ENCODE results near the gene CISTR.

The CISTR gene

GRCh38 chr12:53747095-53747494, 4.7 kb downstream of the CISTR start:
- no peak overlapping the region for H3K4me3 ChIP-seq (ENCODE audit: low read depth in 1 of 5, low read length in 5 of 5)
- H3K9ac ChIP-seq (ENCODE audit: low read length in 5 of 5): no peak overlapping the region
- peaks cover 0 to 21% (median 20%) of the 10 kb centered on the region in 5 donors for H3K4me1 ChIP-seq (ENCODE audit: control insufficient read depth in 5 of 5, insufficient read depth in 5 of 5, low read length in 5 of 5)
- H3K36me3 ChIP-seq (ENCODE audit: control insufficient read depth in 5 of 5, insufficient read depth in 5 of 5, low read length in 5 of 5): no peaks in the 10 kb centered on the region
- H3K27me3 ChIP-seq (ENCODE audit: control insufficient read depth in 5 of 5, insufficient read depth in 4 of 5, low read length in 5 of 5): peaks cover 34 to 66% (median 51%) of the 10 kb centered on the region in 5 donors
- no peak overlapping the region for H3K27ac ChIP-seq (ENCODE audit: low read depth, low read length)
- H3K9me3 ChIP-seq (ENCODE audit: control insufficient read depth in 5 of 5, low read length in 5 of 5): no peaks in the 10 kb centered on the region

- H3K4me3 ChIP-seq (ENCODE audit: low read depth in 1 of 5, low read length in 5 of 5): no peak overlapping the region
- H3K9me3 ChIP-seq (ENCODE audit: control insufficient read depth in 5 of 5, low read length in 5 of 5): no peaks in the 10 kb centered on the region
- H3K9ac ChIP-seq (ENCODE audit: low read length in 5 of 5): no peak overlapping the region
- H3K4me1 ChIP-seq (ENCODE audit: control insufficient read depth in 5 of 5, insufficient read depth in 5 of 5, low read length in 5 of 5): peaks cover 0 to 17% (median 16%) of the 10 kb centered on the region in 5 donors
- peaks cover 33 to 63% (median 49%) of the 10 kb centered on the region in 5 donors for H3K27me3 ChIP-seq (ENCODE audit: control insufficient read depth in 5 of 5, insufficient read depth in 4 of 5, low read length in 5 of 5)
- H3K36me3 ChIP-seq (ENCODE audit: control insufficient read depth in 5 of 5, insufficient read depth in 5 of 5, low read length in 5 of 5): no peaks in the 10 kb centered on the region
- H3K27ac ChIP-seq (ENCODE audit: low read depth, low read length): no peak overlapping the region
Observed at GRCh38 chr12:53746592-53747092, 5.1 kb downstream of the CISTR start.

GRCh38 chr12:53744751-53745150, 7.0 kb downstream of the CISTR start:
- Histone ChIP-seq H3K27me3 (ENCODE audit: control insufficient read depth in 5 of 5, insufficient read depth in 4 of 5, low read length in 5 of 5) (peaks cover 29 to 59% (median 50%) of the 10 kb centered on the region in 5 donors), H3K4me3 (ENCODE audit: low read depth in 1 of 5, low read length in 5 of 5) (no peak overlapping the region), H3K9ac (ENCODE audit: low read length in 5 of 5) (no peak overlapping the region), H3K4me1 (ENCODE audit: control insufficient read depth in 5 of 5, insufficient read depth in 5 of 5, low read length in 5 of 5) (peaks cover 0 to 9% (median 7%) of the 10 kb centered on the region in 5 donors), H3K9me3 (ENCODE audit: control insufficient read depth in 5 of 5, low read length in 5 of 5) (no peaks in the 10 kb centered on the region), H3K36me3 (ENCODE audit: control insufficient read depth in 5 of 5, insufficient read depth in 5 of 5, low read length in 5 of 5) (no peaks in the 10 kb centered on the region), H3K27ac (ENCODE audit: low read depth, low read length) (no peak overlapping the region)

- Histone ChIP-seq H3K4me3 (ENCODE audit: low read depth in 1 of 5, low read length in 5 of 5) (no peak overlapping the region), H3K9me3 (ENCODE audit: control insufficient read depth in 5 of 5, low read length in 5 of 5) (no peaks in the 10 kb centered on the region), H3K4me1 (ENCODE audit: control insufficient read depth in 5 of 5, insufficient read depth in 5 of 5, low read length in 5 of 5) (peaks cover 0 to 15% (median 13%) of the 10 kb centered on the region in 5 donors), H3K36me3 (ENCODE audit: control insufficient read depth in 5 of 5, insufficient read depth in 5 of 5, low read length in 5 of 5) (no peaks in the 10 kb centered on the region), H3K27ac (ENCODE audit: low read depth, low read length) (no peak overlapping the region), H3K9ac (ENCODE audit: low read length in 5 of 5) (no peak overlapping the region), H3K27me3 (ENCODE audit: control insufficient read depth in 5 of 5, insufficient read depth in 4 of 5, low read length in 5 of 5) (peaks cover 29 to 61% (median 54%) of the 10 kb centered on the region in 5 donors)
Observed at GRCh38 chr12:53744130-53744441, 7.7 kb downstream of the CISTR start.

- H3K27me3 ChIP-seq (ENCODE audit: control insufficient read depth in 5 of 5, insufficient read depth in 4 of 5, low read length in 5 of 5): peaks cover 28 to 61% (median 56%) of the 10 kb centered on the region in 5 donors
- no peaks in the 10 kb centered on the region for H3K36me3 ChIP-seq (ENCODE audit: control insufficient read depth in 5 of 5, insufficient read depth in 5 of 5, low read length in 5 of 5)
- H3K9ac ChIP-seq (ENCODE audit: low read length in 5 of 5): no peak overlapping the region
- peaks cover 0 to 20% (median 17%) of the 10 kb centered on the region in 5 donors for H3K4me1 ChIP-seq (ENCODE audit: control insufficient read depth in 5 of 5, insufficient read depth in 5 of 5, low read length in 5 of 5)
- no peak overlapping the region for H3K27ac ChIP-seq (ENCODE audit: low read depth, low read length)
- peak overlapping the region in 1 of 5 donors; percentile 22 for H3K4me3 ChIP-seq (ENCODE audit: low read depth in 1 of 5, low read length in 5 of 5)
- H3K9me3 ChIP-seq (ENCODE audit: control insufficient read depth in 5 of 5, low read length in 5 of 5): no peaks in the 10 kb centered on the region
Observed at GRCh38 chr12:53743266-53744129, 8.3 kb downstream of the CISTR start.

GRCh38 chr12:53740130-53740491, 11.7 kb downstream of the CISTR start:
- peaks cover 37 to 74% (median 71%) of the 10 kb centered on the region in 5 donors for H3K27me3 ChIP-seq (ENCODE audit: control insufficient read depth in 5 of 5, insufficient read depth in 4 of 5, low read length in 5 of 5)
- H3K27ac ChIP-seq (ENCODE audit: low read depth, low read length): no peak overlapping the region
- peak overlapping the region in 1 of 5 donors; percentile 17 for H3K4me3 ChIP-seq (ENCODE audit: low read depth in 1 of 5, low read length in 5 of 5)

GRCh38 chr12:53739214-53740129, 12.3 kb downstream of the CISTR start:
- peaks cover 37 to 73% (median 71%) of the 10 kb centered on the region in 5 donors for H3K27me3 ChIP-seq (ENCODE audit: control insufficient read depth in 5 of 5, insufficient read depth in 4 of 5, low read length in 5 of 5)
- H3K27ac ChIP-seq (ENCODE audit: low read depth, low read length): no peak overlapping the region
- H3K9me3 ChIP-seq (ENCODE audit: control insufficient read depth in 5 of 5, low read length in 5 of 5): no peaks in the 10 kb centered on the region
- peak overlapping the region in 3 of 5 donors; percentile 28 to 51 (median 30) for H3K4me3 ChIP-seq (ENCODE audit: low read depth in 1 of 5, low read length in 5 of 5)
- H3K4me1 ChIP-seq (ENCODE audit: control insufficient read depth in 5 of 5, insufficient read depth in 5 of 5, low read length in 5 of 5): peaks cover 0 to 21% (median 18%) of the 10 kb centered on the region in 5 donors
- no peaks in the 10 kb centered on the region for H3K36me3 ChIP-seq (ENCODE audit: control insufficient read depth in 5 of 5, insufficient read depth in 5 of 5, low read length in 5 of 5)
- H3K9ac ChIP-seq (ENCODE audit: low read length in 5 of 5): no peak overlapping the region

More at GRCh38 chr12:53740130-53740491, 11.7 kb downstream of the CISTR start:
- Histone ChIP-seq H3K4me1 (ENCODE audit: control insufficient read depth in 5 of 5, insufficient read depth in 5 of 5, low read length in 5 of 5) (peaks cover 0 to 21% (median 18%) of the 10 kb centered on the region in 5 donors), H3K9ac (ENCODE audit: low read length in 5 of 5) (no peak overlapping the region), H3K9me3 (ENCODE audit: control insufficient read depth in 5 of 5, low read length in 5 of 5) (no peaks in the 10 kb centered on the region), H3K36me3 (ENCODE audit: control insufficient read depth in 5 of 5, insufficient read depth in 5 of 5, low read length in 5 of 5) (no peaks in the 10 kb centered on the region)

GRCh38 chr12:53738406-53739213, 13.2 kb downstream of the CISTR start:
- Histone ChIP-seq H3K36me3 (ENCODE audit: control insufficient read depth in 5 of 5, insufficient read depth in 5 of 5, low read length in 5 of 5) (no peaks in the 10 kb centered on the region), H3K9me3 (ENCODE audit: control insufficient read depth in 5 of 5, low read length in 5 of 5) (no peaks in the 10 kb centered on the region), H3K4me1 (ENCODE audit: control insufficient read depth in 5 of 5, insufficient read depth in 5 of 5, low read length in 5 of 5) (peaks cover 0 to 21% (median 18%) of the 10 kb centered on the region in 5 donors), H3K9ac (ENCODE audit: low read length in 5 of 5) (no peak overlapping the region), H3K27me3 (ENCODE audit: control insufficient read depth in 5 of 5, insufficient read depth in 4 of 5, low read length in 5 of 5) (peaks cover 37 to 71% (median 66%) of the 10 kb centered on the region in 5 donors), H3K4me3 (ENCODE audit: low read depth in 1 of 5, low read length in 5 of 5) (no peak overlapping the region), H3K27ac (ENCODE audit: low read depth, low read length) (no peak overlapping the region)

- Histone ChIP-seq H3K27me3 (ENCODE audit: control insufficient read depth in 5 of 5, insufficient read depth in 4 of 5, low read length in 5 of 5) (peaks cover 37 to 67% (median 62%) of the 10 kb centered on the region in 5 donors), H3K36me3 (ENCODE audit: control insufficient read depth in 5 of 5, insufficient read depth in 5 of 5, low read length in 5 of 5) (no peaks in the 10 kb centered on the region), H3K4me3 (ENCODE audit: low read depth in 1 of 5, low read length in 5 of 5) (no peak overlapping the region), H3K4me1 (ENCODE audit: control insufficient read depth in 5 of 5, insufficient read depth in 5 of 5, low read length in 5 of 5) (peaks cover 0 to 18% (median 17%) of the 10 kb centered on the region in 5 donors), H3K9ac (ENCODE audit: low read length in 5 of 5) (no peak overlapping the region), H3K9me3 (ENCODE audit: control insufficient read depth in 5 of 5, low read length in 5 of 5) (no peaks in the 10 kb centered on the region), H3K27ac (ENCODE audit: low read depth, low read length) (no peak overlapping the region)
Observed at GRCh38 chr12:53737951-53738405, 13.8 kb downstream of the CISTR start.

Data from subcutaneous abdominal adipose tissue (tissue), 5 donors.